Measurements from ENCODE around the gene TOX3.

Gene TOX3

GRCh38 chr16:52563767-52564611 lies 17.0 kb upstream of the TOX3 start:
- H3K4me3 ChIP-seq (ENCODE audit: low read depth, low read length): no peak overlapping the region
- no peak for DNase-seq (ENCODE audit: low read depth, low spot score)
- TF ChIP-seq CTCF (IDR thresholded peaks at IDR 0.05; ENCODE audit: low read depth, low read length): no peak
- in situ Hi-C loops (cut with HindIII; ENCODE audit: low sequenced_read_pairs): no loop called here

GRCh38 chr16:52562770-52563169 lies 15.8 kb upstream of the TOX3 start:
- H3K4me3 ChIP-seq (ENCODE audit: low read depth, low read length): no peak overlapping the region
- TF ChIP-seq CTCF (IDR thresholded peaks at IDR 0.05; ENCODE audit: low read depth, low read length): no peak
- no peak for DNase-seq (ENCODE audit: low read depth, low spot score)
- in situ Hi-C loops (cut with HindIII; ENCODE audit: low sequenced_read_pairs): no loop called here

GRCh38 chr16:52561910-52562741 lies 15.2 kb upstream of the TOX3 start:
- in situ Hi-C loops (cut with HindIII; ENCODE audit: low sequenced_read_pairs): no loop called here
- no peak for DNase-seq (ENCODE audit: low read depth, low spot score)
- no peak overlapping the region for H3K4me3 ChIP-seq (ENCODE audit: low read depth, low read length)
- TF ChIP-seq CTCF (IDR thresholded peaks at IDR 0.05; ENCODE audit: low read depth, low read length): no peak

DNA sequence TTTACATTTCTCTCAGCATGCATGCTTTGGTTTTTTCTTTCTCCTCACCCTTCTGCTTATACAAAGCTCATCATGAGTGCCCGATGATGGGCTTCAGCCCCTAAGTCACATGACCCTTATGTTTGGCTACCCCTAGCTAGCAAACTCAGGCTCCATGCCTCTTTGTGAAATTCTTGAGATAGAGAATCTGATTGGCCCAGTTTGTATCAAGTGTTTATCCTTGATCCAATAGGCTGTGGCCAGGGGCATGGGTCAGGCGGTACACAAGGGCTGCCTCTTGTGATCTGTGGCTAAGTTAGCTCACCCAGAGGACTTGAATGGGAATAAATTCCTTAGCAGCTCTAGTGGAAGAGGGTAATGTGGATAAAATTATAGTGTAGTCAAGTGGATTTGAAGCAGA lies 11.5 kb upstream of the TOX3 start:
- no peak for TF ChIP-seq CTCF (IDR thresholded peaks at IDR 0.05; ENCODE audit: low read depth, low read length)
- in situ Hi-C loops (cut with HindIII; ENCODE audit: low sequenced_read_pairs): no loop called here
- DNase-seq (ENCODE audit: low read depth, low spot score): no peak
- H3K4me3 ChIP-seq (ENCODE audit: low read depth, low read length): no peak overlapping the region

GRCh38 chr16:52557236-52557635 lies 10.3 kb upstream of the TOX3 start:
- DNase-seq (ENCODE audit: low read depth, low spot score): no peak
- in situ Hi-C loops (cut with HindIII; ENCODE audit: low sequenced_read_pairs): no loop called here
- H3K4me3 ChIP-seq (ENCODE audit: low read depth, low read length): no peak overlapping the region
- no peak for TF ChIP-seq CTCF (IDR thresholded peaks at IDR 0.05; ENCODE audit: low read depth, low read length)

DNA sequence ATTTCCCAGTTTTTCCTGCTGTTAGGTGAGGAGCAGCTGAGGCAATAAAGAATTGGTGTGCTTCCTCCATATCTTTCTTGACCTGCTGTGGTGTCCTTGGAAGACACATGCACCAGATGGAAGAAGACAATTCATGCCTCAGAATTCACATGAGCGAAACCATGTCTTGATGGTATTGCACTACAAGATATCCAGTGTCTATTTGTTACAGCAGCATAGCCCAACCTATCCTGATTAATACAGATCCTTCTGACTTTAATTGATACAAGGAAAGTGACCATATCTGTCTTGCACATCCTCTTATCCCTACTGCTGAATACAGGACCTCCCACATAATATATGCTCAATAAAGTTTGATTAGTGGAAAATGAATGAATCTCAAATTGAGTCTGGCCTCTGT lies 9.1 kb upstream of the TOX3 start:
- H3K4me3 ChIP-seq (ENCODE audit: low read depth, low read length): no peak overlapping the region
- in situ Hi-C loops (cut with HindIII; ENCODE audit: low sequenced_read_pairs): no loop called here
- no peak for TF ChIP-seq CTCF (IDR thresholded peaks at IDR 0.05; ENCODE audit: low read depth, low read length)
- no peak for DNase-seq (ENCODE audit: low read depth, low spot score)
